Keratinocyte (primary cell): Measurements from ENCODE around the gene MORF4L1. TPM values are rescaled to one million over a fixed set of nuclear protein-coding genes. Genes with fewer than 3 reads are reported as not detected.

Experiments
- DNase-seq: peaks from one replicate; pipeline ENCODE4 v3.0.0-alpha.2; 2011; ENCODE audit warnings: low read depth, missing footprints, low spot score
- FAIRE-seq: peaks from 2 replicates; lab custom pipeline; 2011; peaks lifted over from hg19 to GRCh38; lab: Jason Lieb, UNC
- H2AFZ ChIP-seq: 2 replicates; pipeline ENCODE4 v1.6.0; 2012; ENCODE audit warnings: low read length, control low read depth, inconsistent platforms; ENCODE audit not compliant: control insufficient read depth
- H3K27ac ChIP-seq: 2 replicates; pipeline ENCODE4 v1.5.1; 2011; ENCODE audit warnings: low read length; ENCODE audit not compliant: control insufficient read depth, insufficient read depth
- H3K27me3 ChIP-seq: 3 replicates; pipeline ENCODE4 v1.6.0; 2011; ENCODE audit warnings: low read length; ENCODE audit not compliant: control insufficient read depth, insufficient read depth; ENCODE audit errors: extremely low read depth
- H3K36me3 ChIP-seq, 2 experiments: 2 replicates in 1 of 2; 3 replicates in 1 of 2; pipeline ENCODE4 v1.5.1; 2011; ENCODE audit warnings: low read length in 2 of 2, mild to moderate bottlenecking in 1 of 2; ENCODE audit not compliant: control insufficient read depth in 2 of 2, insufficient read depth in 2 of 2; ENCODE audit errors: extremely low read depth in 1 of 2
- H3K4me1 ChIP-seq: 3 replicates; pipeline ENCODE4 v1.5.1; 2011; ENCODE audit warnings: low read length; ENCODE audit not compliant: control insufficient read depth, insufficient read depth; ENCODE audit errors: extremely low read depth
- H3K4me2 ChIP-seq: 3 replicates; pipeline ENCODE4 v1.6.0; 2011; ENCODE audit warnings: low read depth, low read length; ENCODE audit not compliant: control insufficient read depth, insufficient read depth; ENCODE audit errors: extremely low read depth
- H3K4me3 ChIP-seq, 3 experiments: fragments of 200-600 bp in 1 of 3; sonication (generic) in 1 of 3; 2 replicates in 2 of 3; 3 replicates in 1 of 3; pipeline ENCODE4 v1.5.1; 2011 to 2016; ENCODE audit warnings: low read length in 3 of 3, mild to moderate bottlenecking in 3 of 3, control low read depth in 2 of 3, inconsistent platforms in 1 of 3, low read depth in 1 of 3, mixed read lengths in 1 of 3, mixed run types in 1 of 3, moderate library complexity in 1 of 3; ENCODE audit not compliant: control insufficient read depth in 2 of 3, insufficient read depth in 2 of 3; ENCODE audit errors: extremely low read depth in 1 of 3
- H3K79me2 ChIP-seq: 2 replicates; pipeline ENCODE4 v1.6.0; 2012; ENCODE audit warnings: low read length; ENCODE audit not compliant: control insufficient read depth, insufficient read depth
- H3K9ac ChIP-seq: 3 replicates; pipeline ENCODE4 v1.6.0; 2011; ENCODE audit warnings: low read length; ENCODE audit not compliant: control insufficient read depth, insufficient read depth; ENCODE audit errors: extremely low read depth
- H3K9me1 ChIP-seq: 3 replicates; pipeline ENCODE4 v1.6.0; 2011; ENCODE audit warnings: low read length; ENCODE audit not compliant: control insufficient read depth, insufficient read depth; ENCODE audit errors: extremely low read depth
- H3K9me3 ChIP-seq: 2 replicates; pipeline ENCODE4 v1.5.1; 2012; ENCODE audit warnings: low read depth, low read length; ENCODE audit not compliant: control insufficient read depth
- H4K20me1 ChIP-seq: 3 replicates; pipeline ENCODE4 v1.6.0; 2011; ENCODE audit warnings: low read length; ENCODE audit not compliant: control insufficient read depth, insufficient read depth; ENCODE audit errors: extremely low read depth
- EZH2 ChIP-seq: IDR thresholded peaks from one replicate; pipeline ENCODE4 v1.6.1; 2012; ENCODE audit warnings: inconsistent platforms, mild to moderate bottlenecking, low read length, moderate library complexity
- dilution Hi-C: fragments of 300-500 bp; cut with MboI; formaldehyde crosslinking; loops from one replicate; pipeline ENCODE4 v1.7.0; 2020; ENCODE audit warnings: low sequenced_read_pairs; ENCODE audit not compliant: extremely low pct_ligation_motif_present
- polyA plus RNA-seq, 5 experiments: library from polyadenylated mRNA; depleted of rRNA in 3 of 5; stranded (reverse) in 3 of 5; stranded (forward) in 1 of 5; unstranded in 1 of 5; fragments of >200 nt; gene quantifications; 1 replicate in 1 of 5; 2 replicates in 3 of 5; 3 replicates in 1 of 5; pipeline versions ENCODE4 v1.2.1 to v1.2.3, GENCODE V29; 2011 to 2012; ENCODE audit warnings: missing spikeins in 2 of 5, low read depth in 1 of 5, low replicate concordance in 1 of 5
- TF ChIP-seq, protein P1 (sequence below), 3 experiments: IDR thresholded peaks in 1 of 3; conservative IDR thresholded peaks in 1 of 3; optimal IDR thresholded peaks in 1 of 3; 2 replicates in 2 of 3; 3 replicates in 1 of 3; pipeline versions ENCODE3 to v1.5.1; 2011; ENCODE audit warnings: low read length in 3 of 3, mild to moderate bottlenecking in 3 of 3, moderate library complexity in 2 of 3, control low read depth in 1 of 3, inconsistent platforms in 1 of 3; ENCODE audit not compliant: insufficient read depth in 2 of 3; ENCODE audit errors: extremely low read depth in 1 of 3

The MORF4L1 gene
- polyA plus RNA-seq, 1 donor (not counting 4 experiments of a cell fraction or from before 2014, with no cell fraction given): 281 TPM

DNA sequence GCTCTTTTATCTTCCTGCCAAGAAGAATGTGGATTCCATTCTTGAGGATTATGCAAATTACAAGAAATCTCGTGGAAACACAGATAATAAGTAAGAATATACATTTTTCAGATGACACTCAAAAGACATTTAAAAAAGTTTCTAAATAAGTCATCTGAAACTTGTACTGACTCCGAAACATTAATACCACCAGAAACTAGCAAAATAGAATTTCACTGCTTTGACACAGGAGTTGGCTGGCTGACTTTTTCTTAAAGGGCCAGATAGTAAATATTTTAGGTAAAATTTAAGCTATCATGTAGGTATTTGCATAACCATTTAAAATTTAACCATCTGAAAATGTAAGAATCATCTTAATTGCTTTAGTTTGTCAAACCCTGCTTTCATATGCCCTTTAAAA, 20.8 kb downstream of the MORF4L1 start:
- H3K9me1 ChIP-seq: no peaks in the 10 kb centered on the region
- no peak overlapping the region for H2AFZ ChIP-seq
- H3K27me3 ChIP-seq: no peaks in the 10 kb centered on the region
- H3K79me2 ChIP-seq: peaks cover 41% of the 10 kb centered on the region
- no peak for FAIRE-seq
- no peak overlapping the region for H3K27ac ChIP-seq
- peaks cover 19 to 57% of the 10 kb centered on the region in 2 experiments for H3K36me3 ChIP-seq
- no peak overlapping the region for H3K9ac ChIP-seq
- H3K4me2 ChIP-seq: no peak overlapping the region
- H3K4me1 ChIP-seq: no peaks in the 10 kb centered on the region
- dilution Hi-C loops: no loop called here
- no peaks in the 10 kb centered on the region for H3K9me3 ChIP-seq
- DNase-seq: no peak
- peaks cover 2% of the 10 kb centered on the region for H4K20me1 ChIP-seq
- H3K4me3 ChIP-seq: no peak overlapping the region
- TF ChIP-seq, protein P1, sequence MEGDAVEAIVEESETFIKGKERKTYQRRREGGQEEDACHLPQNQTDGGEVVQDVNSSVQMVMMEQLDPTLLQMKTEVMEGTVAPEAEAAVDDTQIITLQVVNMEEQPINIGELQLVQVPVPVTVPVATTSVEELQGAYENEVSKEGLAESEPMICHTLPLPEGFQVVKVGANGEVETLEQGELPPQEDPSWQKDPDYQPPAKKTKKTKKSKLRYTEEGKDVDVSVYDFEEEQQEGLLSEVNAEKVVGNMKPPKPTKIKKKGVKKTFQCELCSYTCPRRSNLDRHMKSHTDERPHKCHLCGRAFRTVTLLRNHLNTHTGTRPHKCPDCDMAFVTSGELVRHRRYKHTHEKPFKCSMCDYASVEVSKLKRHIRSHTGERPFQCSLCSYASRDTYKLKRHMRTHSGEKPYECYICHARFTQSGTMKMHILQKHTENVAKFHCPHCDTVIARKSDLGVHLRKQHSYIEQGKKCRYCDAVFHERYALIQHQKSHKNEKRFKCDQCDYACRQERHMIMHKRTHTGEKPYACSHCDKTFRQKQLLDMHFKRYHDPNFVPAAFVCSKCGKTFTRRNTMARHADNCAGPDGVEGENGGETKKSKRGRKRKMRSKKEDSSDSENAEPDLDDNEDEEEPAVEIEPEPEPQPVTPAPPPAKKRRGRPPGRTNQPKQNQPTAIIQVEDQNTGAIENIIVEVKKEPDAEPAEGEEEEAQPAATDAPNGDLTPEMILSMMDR (optimal IDR thresholded peaks at IDR 0.05 in 1 of 3, IDR thresholded peaks at IDR 0.05 in 1 of 3, conservative IDR thresholded peaks at IDR 0.05 in 1 of 3; ENCODE audit: extremely low read depth in 1 of 3, insufficient read depth in 2 of 3, low read length in 3 of 3): no peak
- no peak for TF ChIP-seq EZH2

DNA sequence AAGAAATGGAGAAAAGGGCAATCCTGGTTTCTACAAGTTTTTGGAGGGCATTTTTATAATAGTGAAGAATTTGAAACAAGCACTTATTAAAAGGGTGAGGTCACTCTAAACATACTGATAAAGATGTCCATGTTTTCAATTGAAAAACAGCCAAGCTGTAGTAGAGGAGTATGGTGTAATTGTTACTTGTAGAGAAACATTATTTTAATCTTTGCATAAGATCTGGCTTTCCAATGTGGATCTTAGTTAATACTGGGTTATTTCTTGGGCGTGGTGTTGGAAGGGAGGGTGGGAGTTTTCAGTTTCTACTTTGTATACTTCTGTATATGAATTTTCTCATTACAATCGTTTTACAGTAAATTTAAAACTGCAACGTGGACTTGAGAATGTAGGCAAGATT, 22.8 kb downstream of the MORF4L1 start:
- Histone ChIP-seq H3K4me2 (no peak overlapping the region), H3K4me3 (no peak overlapping the region), H3K4me1 (no peaks in the 10 kb centered on the region), H3K9ac (no peak overlapping the region), H3K27ac (no peak overlapping the region), H3K36me3 (peaks cover 18 to 60% of the 10 kb centered on the region in 2 experiments), H3K79me2 (peaks cover 36% of the 10 kb centered on the region), H4K20me1 (peaks cover 2% of the 10 kb centered on the region), H3K27me3 (no peaks in the 10 kb centered on the region), H3K9me1 (no peaks in the 10 kb centered on the region), H2AFZ (no peak overlapping the region), H3K9me3 (no peaks in the 10 kb centered on the region)
- FAIRE-seq: no peak
- dilution Hi-C loops: no loop called here
- TF ChIP-seq, protein P1 (optimal IDR thresholded peaks at IDR 0.05 in 1 of 3, IDR thresholded peaks at IDR 0.05 in 1 of 3, conservative IDR thresholded peaks at IDR 0.05 in 1 of 3; ENCODE audit: extremely low read depth in 1 of 3, insufficient read depth in 2 of 3, low read length in 3 of 3): no peak
- TF ChIP-seq EZH2: no peak
- DNase-seq: no peak
